GM12873 (cell line): ENCODE results near the gene RAB11FIP4.

ENCODE experiments used
- CTCF ChIP-seq: IDR thresholded peaks from 2 replicates; pipeline ENCODE4 v1.5.1; 2012; ENCODE audit warnings: low read depth, mild to moderate bottlenecking, moderate library complexity, low read length, control low read depth; ENCODE audit not compliant: insufficient read depth; ENCODE audit errors: missing control alignments

RAB11FIP4 gene

GRCh38 chr17:31391496-31391949 lies at the start of gene RAB11FIP4:
Gene RAB11FIP4, plus strand, starts transcription at chr17:31391675. Its CDS starts 178 bp downstream, at chr17:31391853.
- TF ChIP-seq CTCF, result no peak

- TF ChIP-seq CTCF, result no peak
Measured at GRCh38 chr17:31349454-31349853, 42.0 kb upstream of the RAB11FIP4 start.

GRCh38 chr17:31355935-31356334 lies 35.5 kb upstream of the RAB11FIP4 start:
- no peak for TF ChIP-seq CTCF

GRCh38 chr17:31357091-31357490 lies 34.4 kb upstream of the RAB11FIP4 start:
- no peak for TF ChIP-seq CTCF

- TF ChIP-seq CTCF, result no peak
Measured at GRCh38 chr17:31357839-31358394, 33.6 kb upstream of the RAB11FIP4 start.

- TF ChIP-seq CTCF, result no peak
Measured at GRCh38 chr17:31364012-31364411, 27.5 kb upstream of the RAB11FIP4 start.

GRCh38 chr17:31366088-31366487 lies 25.4 kb upstream of the RAB11FIP4 start:
- TF ChIP-seq CTCF, result no peak
